ENCODE data around the gene IPO7. TPM values are rescaled to one million over a fixed set of nuclear protein-coding genes. Genes with fewer than 3 reads are reported as not detected.

Gene IPO7
- 79.0 to 107 TPM (median 90.3 TPM) in 5 replicates for total RNA-seq (2022; extraction: Qiagen RNA extraction)

DNA sequence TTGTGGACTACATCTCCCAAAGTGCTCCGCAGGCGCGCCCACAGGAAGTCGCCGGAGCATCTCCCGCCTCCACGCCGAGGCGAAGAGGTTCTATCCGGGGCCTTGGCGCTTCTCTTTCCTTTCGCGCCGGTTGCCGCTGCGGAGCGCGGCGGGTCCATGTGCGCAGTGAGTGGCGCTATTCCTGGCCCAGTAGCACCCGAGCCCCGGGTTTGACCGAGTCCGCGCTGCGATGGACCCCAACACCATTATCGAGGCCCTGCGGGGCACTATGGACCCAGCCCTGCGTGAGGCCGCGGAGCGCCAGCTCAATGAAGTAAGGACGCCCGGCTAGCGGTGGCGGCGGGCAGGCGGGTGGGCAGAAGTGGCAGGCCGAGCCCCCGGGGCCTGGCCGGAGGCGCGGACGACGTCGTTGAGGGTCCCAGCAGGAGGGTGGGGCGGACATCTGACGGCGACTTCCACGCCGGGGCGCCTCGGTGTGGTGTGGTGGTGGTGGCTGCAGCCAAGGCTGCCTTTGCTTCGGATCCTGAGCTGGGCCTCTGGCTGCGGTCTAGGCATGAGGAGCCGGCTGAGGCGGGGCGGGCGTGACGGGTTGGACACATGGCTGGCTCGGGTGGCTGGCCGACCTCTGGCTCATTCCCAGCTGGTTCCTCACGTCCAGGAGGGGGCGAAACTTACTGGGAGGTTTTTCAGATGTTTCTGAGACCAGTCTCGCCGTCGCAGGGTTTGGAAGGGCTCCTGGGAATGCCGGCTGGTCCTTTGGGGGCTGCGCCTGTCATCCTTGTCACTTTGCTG, at the start of gene IPO7:
IPO7 (plus strand) TSS at position 118 of the 792 bp plus-strand sequence; CDS start at position 230, 112 bp downstream.

DNA sequence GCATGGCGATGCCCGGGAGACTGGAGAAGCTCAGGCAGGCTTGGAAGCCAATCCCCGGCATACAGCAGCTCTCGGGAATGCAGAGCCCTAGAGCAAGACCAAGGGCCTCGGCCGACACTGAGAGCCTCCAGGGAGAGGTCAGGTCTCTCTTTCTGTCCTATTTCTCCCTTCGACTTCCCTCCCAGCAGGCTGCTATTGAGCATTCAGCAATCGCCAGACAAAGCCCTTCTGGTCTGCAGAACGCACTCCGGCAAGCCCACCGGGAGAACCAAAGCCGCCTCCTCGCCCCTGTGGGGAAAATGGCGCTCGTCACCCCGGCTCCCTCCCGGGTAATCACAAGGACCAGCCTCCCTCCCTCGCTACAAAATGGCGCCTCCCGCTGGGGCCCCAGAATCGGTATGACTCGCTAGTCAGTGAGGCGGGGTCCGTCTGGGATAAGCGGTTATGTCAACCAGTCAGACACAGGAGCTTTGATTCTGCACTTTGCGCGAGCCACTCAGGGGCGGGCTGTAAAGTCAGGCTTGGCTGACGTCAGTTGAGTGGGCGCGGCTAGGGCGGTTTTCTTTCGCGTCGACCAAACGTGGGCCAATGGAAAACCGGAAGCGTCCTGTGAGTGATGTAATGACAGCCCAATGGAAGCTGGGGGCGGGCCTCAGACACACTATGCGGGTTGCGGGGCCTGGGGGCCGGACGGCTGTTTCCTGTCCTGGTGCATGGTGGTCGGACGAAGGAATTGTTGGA, 76.0 kb downstream of the IPO7 start, which contains the start of gene ZNF143:
ZNF143 (plus strand) TSS at position 691 of the 741 bp plus-strand sequence. CDS start 10,297 bp downstream, outside the sequence.

Other genes starting within 250 kb of the IPO7 start
- 30.4 to 53.9 TPM (median 37.6 TPM) in 5 replicates for gene DENND5A, start 119.3 kb upstream of the IPO7 start, total RNA-seq (2022; extraction: Qiagen RNA extraction)
- gene TMEM41B, start 70.1 kb upstream of the IPO7 start, total RNA-seq (2022; extraction: Qiagen RNA extraction) = 19.4 to 22.3 TPM (median 21.4 TPM) in 5 replicates
- gene ZNF143, start 76.4 kb downstream of the IPO7 start, total RNA-seq (2022; extraction: Qiagen RNA extraction) = 8.3 to 10.7 TPM (median 9.1 TPM) in 5 replicates
- gene WEE1, start 189.0 kb downstream of the IPO7 start, total RNA-seq (2022; extraction: Qiagen RNA extraction) = 17.8 to 23.7 TPM (median 18.2 TPM) in 5 replicates

Measured in A549 treated with AZD2906 at 1 μM for 4 hours (cell line).